HUES48 (cell line): ENCODE data around the gene JARID2.
A peak's percentile ranks its signal among the peaks of the same experiment; 100 is the strongest.

Source experiments
- H3K27ac ChIP-seq: one replicate; pipeline ENCODE4 v1.7.0; 2013; ENCODE audit warnings: low read depth, low read length, inconsistent platforms
- H3K27me3 ChIP-seq: 2 replicates; pipeline ENCODE4 v1.6.1; 2013; ENCODE audit warnings: mild to moderate bottlenecking, low read length; ENCODE audit not compliant: control insufficient read depth, insufficient read depth
- H3K36me3 ChIP-seq: 2 replicates; pipeline ENCODE4 v1.6.1; 2013; ENCODE audit warnings: low read length; ENCODE audit not compliant: control insufficient read depth, insufficient read depth
- H3K4me1 ChIP-seq: 2 replicates; pipeline ENCODE4 v1.6.1; 2013; ENCODE audit warnings: mild to moderate bottlenecking, low read length; ENCODE audit not compliant: control insufficient read depth, insufficient read depth
- H3K4me3 ChIP-seq: 2 replicates; pipeline ENCODE4 v1.5.1; 2013; ENCODE audit warnings: mild to moderate bottlenecking, low read depth, low read length
- H3K9ac ChIP-seq: 2 replicates; pipeline ENCODE4 v1.6.1; 2013; ENCODE audit warnings: mild to moderate bottlenecking, low read depth, low read length, moderate library complexity
- H3K9me3 ChIP-seq: 2 replicates; pipeline ENCODE4 v1.6.1; 2013; ENCODE audit warnings: low read length; ENCODE audit not compliant: control insufficient read depth, insufficient read depth

Gene JARID2

GRCh38 chr6:15331143-15331542 is 85.3 kb downstream of the JARID2 start:
- Histone ChIP-seq H3K27ac (no peak overlapping the region), H3K4me1 (peaks cover 79% of the 10 kb centered on the region), H3K9me3 (no peaks in the 10 kb centered on the region), H3K4me3 (no peak overlapping the region), H3K36me3 (peaks cover 15% of the 10 kb centered on the region), H3K27me3 (no peaks in the 10 kb centered on the region), H3K9ac (no peak overlapping the region)

- H3K4me1 ChIP-seq: peaks cover 79% of the 10 kb centered on the region
- no peak overlapping the region for H3K9ac ChIP-seq
- no peaks in the 10 kb centered on the region for H3K9me3 ChIP-seq
- no peak overlapping the region for H3K4me3 ChIP-seq
- no peak overlapping the region for H3K27ac ChIP-seq
- H3K27me3 ChIP-seq: no peaks in the 10 kb centered on the region
- peaks cover 15% of the 10 kb centered on the region for H3K36me3 ChIP-seq
Observed at GRCh38 chr6:15331629-15332251, 85.9 kb downstream of the JARID2 start.

- no peak overlapping the region for H3K27ac ChIP-seq
- H3K27me3 ChIP-seq: no peaks in the 10 kb centered on the region
- H3K4me1 ChIP-seq: peaks cover 79% of the 10 kb centered on the region
- no peak overlapping the region for H3K4me3 ChIP-seq
- H3K36me3 ChIP-seq: peaks cover 15% of the 10 kb centered on the region
- no peaks in the 10 kb centered on the region for H3K9me3 ChIP-seq
- no peak overlapping the region for H3K9ac ChIP-seq
Observed at GRCh38 chr6:15332446-15332845, 86.6 kb downstream of the JARID2 start.

GRCh38 chr6:15335385-15335784 is 89.5 kb downstream of the JARID2 start:
- no peak overlapping the region for H3K4me3 ChIP-seq
- H3K9me3 ChIP-seq: no peaks in the 10 kb centered on the region
- no peaks in the 10 kb centered on the region for H3K27me3 ChIP-seq
- H3K9ac ChIP-seq: no peak overlapping the region
- peaks cover 74% of the 10 kb centered on the region for H3K4me1 ChIP-seq
- no peak overlapping the region for H3K27ac ChIP-seq
- peaks cover 6% of the 10 kb centered on the region for H3K36me3 ChIP-seq

GRCh38 chr6:15335916-15336315 is 90.0 kb downstream of the JARID2 start:
- no peaks in the 10 kb centered on the region for H3K27me3 ChIP-seq
- H3K4me3 ChIP-seq: no peak overlapping the region
- no peak overlapping the region for H3K9ac ChIP-seq
- peaks cover 6% of the 10 kb centered on the region for H3K36me3 ChIP-seq
- H3K9me3 ChIP-seq: no peaks in the 10 kb centered on the region
- no peak overlapping the region for H3K27ac ChIP-seq
- H3K4me1 ChIP-seq: peaks cover 74% of the 10 kb centered on the region

- H3K36me3 ChIP-seq: peaks cover 6% of the 10 kb centered on the region
- H3K4me1 ChIP-seq: peaks cover 81% of the 10 kb centered on the region
- H3K4me3 ChIP-seq: no peak overlapping the region
- H3K27ac ChIP-seq: peak overlapping the region; percentile 12
- H3K9me3 ChIP-seq: no peaks in the 10 kb centered on the region
- H3K27me3 ChIP-seq: no peaks in the 10 kb centered on the region
- no peak overlapping the region for H3K9ac ChIP-seq
Observed at GRCh38 chr6:15336900-15337560, 91.2 kb downstream of the JARID2 start.

- peaks cover 87% of the 10 kb centered on the region for H3K4me1 ChIP-seq
Observed at GRCh38 chr6:15337582-15337981, 91.7 kb downstream of the JARID2 start.

GRCh38 chr6:15338476-15338875 is 92.6 kb downstream of the JARID2 start:
- H3K27ac ChIP-seq: no peak overlapping the region
- peaks cover 89% of the 10 kb centered on the region for H3K4me1 ChIP-seq
- peaks cover 5% of the 10 kb centered on the region for H3K36me3 ChIP-seq
- H3K4me3 ChIP-seq: no peak overlapping the region
- no peak overlapping the region for H3K9ac ChIP-seq
- no peaks in the 10 kb centered on the region for H3K27me3 ChIP-seq
- H3K9me3 ChIP-seq: no peaks in the 10 kb centered on the region

More at GRCh38 chr6:15337582-15337981, 91.7 kb downstream of the JARID2 start:
- Histone ChIP-seq H3K27ac (no peak overlapping the region), H3K9ac (no peak overlapping the region), H3K4me3 (no peak overlapping the region), H3K36me3 (peaks cover 6% of the 10 kb centered on the region), H3K27me3 (no peaks in the 10 kb centered on the region), H3K9me3 (no peaks in the 10 kb centered on the region)

- H3K36me3 ChIP-seq: no peaks in the 10 kb centered on the region; the same call in none of the 2 replicates
- no peaks in the 10 kb centered on the region for H3K9me3 ChIP-seq
- no peak overlapping the region for H3K9ac ChIP-seq
- no peak overlapping the region for H3K4me3 ChIP-seq
- H3K27ac ChIP-seq: no peak overlapping the region
- peaks cover 91% of the 10 kb centered on the region for H3K4me1 ChIP-seq
- no peaks in the 10 kb centered on the region for H3K27me3 ChIP-seq
Observed at GRCh38 chr6:15339081-15339480, 93.2 kb downstream of the JARID2 start.

- Histone ChIP-seq H3K4me1 (peaks cover 94% of the 10 kb centered on the region), H3K27me3 (no peaks in the 10 kb centered on the region), H3K9ac (no peak overlapping the region), H3K4me3 (peak overlapping the region; percentile 3; the same call in 1 of the 2 replicates), H3K9me3 (no peaks in the 10 kb centered on the region), H3K27ac (no peak overlapping the region), H3K36me3 (no peaks in the 10 kb centered on the region)
Observed at GRCh38 chr6:15340105-15340601, 94.3 kb downstream of the JARID2 start.

- Histone ChIP-seq H3K27ac (no peak overlapping the region), H3K4me3 (peak overlapping the region; percentile 3; the same call in 1 of the 2 replicates), H3K36me3 (no peaks in the 10 kb centered on the region), H3K4me1 (peaks cover 94% of the 10 kb centered on the region), H3K9me3 (no peaks in the 10 kb centered on the region), H3K9ac (no peak overlapping the region), H3K27me3 (no peaks in the 10 kb centered on the region)
Observed at GRCh38 chr6:15340775-15341174, 94.9 kb downstream of the JARID2 start.
